Fibroblast of lung (primary cell): Measurements from ENCODE around the gene PPME1. TPM values are rescaled to one million over a fixed set of nuclear protein-coding genes. Genes with fewer than 3 reads are reported as not detected.

ENCODE experiments used
- DNase-seq, 2 donors: peaks; one replicate each; pipeline versions ENCODE4 v3.0.0 to v3.0.0-alpha.2; 2010; ENCODE audit warnings: low read depth in 2 of 2
- H2AFZ ChIP-seq: 2 replicates; pipeline ENCODE4 v1.5.1; 2012; ENCODE audit warnings: low read length, control low read depth, inconsistent platforms
- H3K27ac ChIP-seq: 2 replicates; pipeline ENCODE4 v1.5.1; 2011; ENCODE audit warnings: low read length, control low read depth; ENCODE audit not compliant: insufficient read depth
- H3K27me3 ChIP-seq: 2 replicates; pipeline ENCODE4 v1.5.1; 2011; ENCODE audit warnings: mild to moderate bottlenecking, low read length; ENCODE audit not compliant: control insufficient read depth, insufficient read depth
- H3K36me3 ChIP-seq: 2 replicates; pipeline ENCODE4 v1.5.1; 2011; ENCODE audit warnings: low read length; ENCODE audit not compliant: control insufficient read depth, insufficient read depth
- H3K4me1 ChIP-seq: 2 replicates; pipeline ENCODE4 v1.5.1; 2011; ENCODE audit warnings: low read length; ENCODE audit not compliant: control insufficient read depth, insufficient read depth; ENCODE audit errors: extremely low read depth
- H3K4me2 ChIP-seq: 2 replicates; pipeline ENCODE4 v1.5.1; 2011; ENCODE audit warnings: low read length, control low read depth; ENCODE audit not compliant: insufficient read depth; ENCODE audit errors: extremely low read depth
- H3K4me3 ChIP-seq, 4 experiments: fragments of 200-600 bp in 1 of 4; sonication (generic) in 1 of 4; replicated peaks in 1 of 4; 2 replicates each; pipeline ENCODE4 v1.5.1; 2011 to 2016; ENCODE audit warnings: low read length in 4 of 4, low read depth in 3 of 4, mild to moderate bottlenecking in 3 of 4, control low read depth in 2 of 4, inconsistent platforms in 1 of 4, mixed read lengths in 1 of 4; ENCODE audit not compliant: insufficient read depth in 1 of 4; ENCODE audit errors: control extremely low read depth in 1 of 4
- H3K79me2 ChIP-seq: 2 replicates; pipeline ENCODE4 v1.5.1; 2012; ENCODE audit warnings: mild to moderate bottlenecking, low read length, inconsistent platforms; ENCODE audit not compliant: control insufficient read depth, insufficient read depth
- H3K9ac ChIP-seq: 2 replicates; pipeline ENCODE4 v1.5.1; 2011; ENCODE audit warnings: mild to moderate bottlenecking, low read length, control low read depth; ENCODE audit not compliant: insufficient read depth
- H3K9me3 ChIP-seq: 2 replicates; pipeline ENCODE4 v1.5.1; 2012; ENCODE audit warnings: low read depth, low read length; ENCODE audit not compliant: control insufficient read depth, insufficient read depth
- H4K20me1 ChIP-seq: 2 replicates; pipeline ENCODE4 v1.5.1; 2011; ENCODE audit warnings: low read length; ENCODE audit not compliant: control insufficient read depth, insufficient read depth; ENCODE audit errors: extremely low read depth
- EZH2 ChIP-seq: IDR thresholded peaks from 2 replicates; pipeline ENCODE4 v1.5.1; 2012; ENCODE audit warnings: low read length, control low read depth, mild to moderate bottlenecking; ENCODE audit errors: missing control alignments
- polyA plus RNA-seq, 2 donors: library from polyadenylated mRNA; depleted of rRNA in 1 of 2; stranded (reverse) in 1 of 2; unstranded in 1 of 2; fragments of >200 nt; gene quantifications; 2 replicates each; pipeline ENCODE4 v1.2.1, GENCODE V29; 2011 to 2012; ENCODE audit warnings: missing spikeins in 1 of 2
- total RNA-seq: library from RNA; depleted of rRNA; stranded (reverse); fragments of >200 nt; gene quantifications from 2 replicates; pipeline ENCODE4 v1.2.1, GENCODE V29; 2014
- TF ChIP-seq, protein P1 (sequence below), 2 donors: IDR thresholded peaks in 1 of 2; conservative IDR thresholded peaks in 1 of 2; 1 replicate in 1 of 2; 2 replicates in 1 of 2; pipeline ENCODE4 v1.5.1; 2011 to 2012; ENCODE audit warnings: low read length in 2 of 2, control low read depth in 1 of 2, inconsistent platforms in 1 of 2, low read depth in 1 of 2, mild to moderate bottlenecking in 1 of 2

PPME1 gene
- total and polyA plus RNA-seq, 2 donors (not counting 1 experiment from before 2014, with no cell fraction given): 35.3 to 38.8 TPM

DNA sequence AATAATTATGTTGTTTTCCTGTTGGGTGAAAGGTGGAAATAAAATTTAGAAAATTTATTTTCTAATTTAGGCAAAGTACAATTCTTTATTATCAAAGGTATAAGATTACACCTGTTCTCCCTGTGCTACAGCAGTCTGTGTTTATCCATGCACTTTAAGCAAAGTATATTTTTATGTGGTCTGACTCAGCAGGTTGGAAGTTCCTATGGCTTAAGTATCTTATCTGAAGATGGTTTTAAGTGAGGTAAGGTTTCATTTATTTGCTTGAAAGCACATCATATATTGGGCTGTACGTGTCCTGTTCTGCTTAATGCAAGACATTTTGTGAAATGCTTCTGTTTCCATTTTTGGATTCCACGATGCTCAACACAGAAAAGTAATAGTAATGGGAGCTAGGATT is 14.6 kb downstream of the PPME1 start:
- Histone ChIP-seq H3K9ac (no peak overlapping the region), H4K20me1 (no peaks in the 10 kb centered on the region), H3K27ac (no peak overlapping the region), H2AFZ (no peak overlapping the region), H3K79me2 (peaks cover 4% of the 10 kb centered on the region), H3K27me3 (no peaks in the 10 kb centered on the region), H3K36me3 (no peaks in the 10 kb centered on the region), H3K4me2 (no peak overlapping the region), H3K9me3 (no peaks in the 10 kb centered on the region), H3K4me3 (no peak overlapping the region), H3K4me1 (no peaks in the 10 kb centered on the region)
- peak; percentile 4 to 70 for DNase-seq
- TF ChIP-seq, protein P1, sequence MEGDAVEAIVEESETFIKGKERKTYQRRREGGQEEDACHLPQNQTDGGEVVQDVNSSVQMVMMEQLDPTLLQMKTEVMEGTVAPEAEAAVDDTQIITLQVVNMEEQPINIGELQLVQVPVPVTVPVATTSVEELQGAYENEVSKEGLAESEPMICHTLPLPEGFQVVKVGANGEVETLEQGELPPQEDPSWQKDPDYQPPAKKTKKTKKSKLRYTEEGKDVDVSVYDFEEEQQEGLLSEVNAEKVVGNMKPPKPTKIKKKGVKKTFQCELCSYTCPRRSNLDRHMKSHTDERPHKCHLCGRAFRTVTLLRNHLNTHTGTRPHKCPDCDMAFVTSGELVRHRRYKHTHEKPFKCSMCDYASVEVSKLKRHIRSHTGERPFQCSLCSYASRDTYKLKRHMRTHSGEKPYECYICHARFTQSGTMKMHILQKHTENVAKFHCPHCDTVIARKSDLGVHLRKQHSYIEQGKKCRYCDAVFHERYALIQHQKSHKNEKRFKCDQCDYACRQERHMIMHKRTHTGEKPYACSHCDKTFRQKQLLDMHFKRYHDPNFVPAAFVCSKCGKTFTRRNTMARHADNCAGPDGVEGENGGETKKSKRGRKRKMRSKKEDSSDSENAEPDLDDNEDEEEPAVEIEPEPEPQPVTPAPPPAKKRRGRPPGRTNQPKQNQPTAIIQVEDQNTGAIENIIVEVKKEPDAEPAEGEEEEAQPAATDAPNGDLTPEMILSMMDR (conservative IDR thresholded peaks at IDR 0.05 in 1 of 2, IDR thresholded peaks at IDR 0.05 in 1 of 2; ENCODE audit: low read depth in 1 of 2, low read length in 2 of 2): no peak
- TF ChIP-seq EZH2: no peak

DNA sequence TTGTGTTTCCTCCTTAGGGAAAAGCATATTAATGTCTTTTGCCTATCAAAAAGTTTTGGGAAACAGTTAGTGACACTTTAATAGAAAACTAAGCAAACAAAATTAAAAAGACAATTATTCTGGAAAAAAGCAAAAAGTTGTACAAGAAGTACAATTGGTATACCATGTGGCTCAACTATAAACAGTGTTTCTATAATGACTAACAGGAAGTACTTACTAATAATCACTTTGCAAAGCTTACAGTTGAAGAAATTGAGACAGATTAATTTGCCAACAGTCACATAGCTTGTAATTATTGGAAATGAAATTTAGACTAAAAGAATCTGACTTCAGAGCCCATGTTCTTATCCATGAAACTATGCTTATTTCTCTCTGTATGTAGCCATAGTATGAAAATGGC is 24.7 kb downstream of the PPME1 start:
- DNase-seq: peak in 1 of 2 donors; percentile 10
- TF ChIP-seq, protein P1 (conservative IDR thresholded peaks at IDR 0.05 in 1 of 2, IDR thresholded peaks at IDR 0.05 in 1 of 2; ENCODE audit: low read depth in 1 of 2, low read length in 2 of 2): no peak
- TF ChIP-seq EZH2: no peak
- H3K27ac ChIP-seq: no peak overlapping the region
- H3K36me3 ChIP-seq: no peaks in the 10 kb centered on the region
- H4K20me1 ChIP-seq: no peaks in the 10 kb centered on the region
- H3K27me3 ChIP-seq: no peaks in the 10 kb centered on the region
- no peak overlapping the region for H2AFZ ChIP-seq
- H3K4me2 ChIP-seq: no peak overlapping the region
- H3K9ac ChIP-seq: no peak overlapping the region
- no peaks in the 10 kb centered on the region for H3K79me2 ChIP-seq
- H3K4me3 ChIP-seq: no peak overlapping the region
- no peaks in the 10 kb centered on the region for H3K4me1 ChIP-seq
- H3K9me3 ChIP-seq: no peaks in the 10 kb centered on the region

- Histone ChIP-seq H3K27ac (no peak overlapping the region), H3K4me3 (no peak overlapping the region), H3K27me3 (no peaks in the 10 kb centered on the region), H3K9ac (no peak overlapping the region), H4K20me1 (no peaks in the 10 kb centered on the region), H2AFZ (no peak overlapping the region), H3K9me3 (no peaks in the 10 kb centered on the region), H3K4me1 (no peaks in the 10 kb centered on the region), H3K36me3 (no peaks in the 10 kb centered on the region), H3K79me2 (no peaks in the 10 kb centered on the region), H3K4me2 (no peak overlapping the region)
- TF ChIP-seq EZH2: no peak
- TF ChIP-seq, protein P1 (conservative IDR thresholded peaks at IDR 0.05 in 1 of 2, IDR thresholded peaks at IDR 0.05 in 1 of 2; ENCODE audit: low read depth in 1 of 2, low read length in 2 of 2): no peak
- DNase-seq: no peak
Observed at GRCh38 chr11:74196781-74197486, 25.8 kb downstream of the PPME1 start.
